ENCODE measurements around the gene GOLGA8M.
"Not testable (repeated sequence)": the region's sequence is repeated elsewhere in the genome, so short reads cannot be mapped to it uniquely, and the experiment has no call there.

Gene GOLGA8M

DNA sequence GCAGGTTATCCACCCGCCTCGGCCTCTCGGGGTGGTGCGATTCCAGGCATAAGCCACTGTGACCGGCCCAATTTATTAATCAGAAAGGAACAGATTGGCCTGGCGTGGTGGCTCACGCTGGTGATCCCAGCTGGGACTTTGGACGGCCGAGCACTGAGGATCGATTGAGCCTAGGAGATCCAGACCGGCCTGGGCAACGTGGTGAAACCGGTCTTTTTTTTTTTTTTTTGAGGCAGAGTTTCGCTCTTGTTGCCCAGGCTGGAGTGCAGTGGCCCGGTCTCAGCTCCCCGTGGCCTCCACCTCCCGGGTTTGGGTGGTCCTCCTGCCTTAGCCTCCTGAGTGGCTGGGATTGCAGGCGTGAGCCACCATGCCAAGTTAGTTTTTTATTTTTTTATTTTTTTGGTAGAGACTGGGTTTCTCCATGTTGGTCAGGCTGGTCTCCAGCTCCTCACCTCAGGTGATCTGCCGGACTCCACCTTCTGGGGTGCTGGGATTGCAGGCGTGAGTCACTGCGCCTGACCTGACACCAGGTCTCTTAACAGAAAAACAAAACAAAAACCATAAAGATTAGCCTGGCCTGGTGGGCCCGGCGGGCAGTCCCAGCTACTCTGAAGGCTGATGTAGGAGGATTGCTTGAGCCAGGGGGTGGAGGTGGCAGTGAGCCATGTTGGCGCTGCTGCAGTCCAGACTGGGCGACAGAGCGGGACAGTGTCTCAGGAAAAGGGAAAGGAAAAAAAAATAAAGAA lies 18.0 kb downstream of the GOLGA8M start:
- H3K36me3 Mint-ChIP-seq (ENCODE audit: low read depth); H3K4me1 Mint-ChIP-seq (ENCODE audit: low read depth); H3K9me3 Mint-ChIP-seq; DNase-seq; H3K4me3 Mint-ChIP-seq; H3K27ac Mint-ChIP-seq; H3K27me3 Mint-ChIP-seq: not testable (repeated sequence)

DNA sequence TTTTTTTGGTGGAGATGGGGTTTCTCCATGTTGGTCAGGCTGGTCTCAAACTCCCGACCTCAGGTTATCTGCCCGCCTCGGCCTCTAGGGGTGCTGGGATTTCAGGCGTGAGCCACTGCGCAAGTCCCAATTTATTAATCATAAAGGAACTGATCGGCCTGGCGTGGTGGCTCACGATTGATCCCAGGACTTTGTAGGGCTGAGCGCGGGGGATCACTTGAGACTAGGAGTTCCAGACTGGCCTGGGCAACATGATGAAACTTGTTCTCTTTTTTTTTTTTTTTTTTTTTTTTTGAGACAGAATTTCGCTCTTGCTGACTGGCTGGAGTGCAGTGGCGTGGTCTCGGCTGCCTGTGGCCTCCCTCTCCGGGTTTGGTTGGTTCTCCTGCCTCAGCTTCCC lies 19.2 kb downstream of the GOLGA8M start:
- H3K36me3 Mint-ChIP-seq (ENCODE audit: low read depth); H3K27ac Mint-ChIP-seq; H3K4me3 Mint-ChIP-seq; H3K4me1 Mint-ChIP-seq (ENCODE audit: low read depth); H3K27me3 Mint-ChIP-seq; DNase-seq; H3K9me3 Mint-ChIP-seq: not testable (repeated sequence)

DNA sequence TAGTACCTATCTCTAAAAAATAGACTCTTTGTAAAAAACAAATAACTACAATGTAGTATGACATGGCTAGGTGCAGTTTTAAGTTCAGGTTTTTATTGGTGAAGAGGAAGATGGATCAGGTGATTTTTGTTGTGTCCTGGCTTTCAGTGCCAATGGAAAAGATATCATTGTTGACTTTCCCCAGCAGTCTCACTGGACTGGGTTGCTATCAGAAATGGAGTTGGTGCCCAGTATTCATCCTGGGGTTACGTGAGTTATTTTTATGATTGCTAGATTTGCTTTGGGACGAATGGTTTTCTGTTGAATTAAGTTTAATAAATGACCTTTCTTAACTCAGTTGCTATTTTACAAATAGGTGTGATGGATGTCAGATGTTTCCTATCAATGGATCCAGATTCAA lies 38.7 kb downstream of the GOLGA8M start:
- not testable (repeated sequence) for DNase-seq; H3K4me1 Mint-ChIP-seq (ENCODE audit: low read depth); H3K9me3 Mint-ChIP-seq; H3K36me3 Mint-ChIP-seq (ENCODE audit: low read depth); H3K4me3 Mint-ChIP-seq; H3K27ac Mint-ChIP-seq; H3K27me3 Mint-ChIP-seq

DNA sequence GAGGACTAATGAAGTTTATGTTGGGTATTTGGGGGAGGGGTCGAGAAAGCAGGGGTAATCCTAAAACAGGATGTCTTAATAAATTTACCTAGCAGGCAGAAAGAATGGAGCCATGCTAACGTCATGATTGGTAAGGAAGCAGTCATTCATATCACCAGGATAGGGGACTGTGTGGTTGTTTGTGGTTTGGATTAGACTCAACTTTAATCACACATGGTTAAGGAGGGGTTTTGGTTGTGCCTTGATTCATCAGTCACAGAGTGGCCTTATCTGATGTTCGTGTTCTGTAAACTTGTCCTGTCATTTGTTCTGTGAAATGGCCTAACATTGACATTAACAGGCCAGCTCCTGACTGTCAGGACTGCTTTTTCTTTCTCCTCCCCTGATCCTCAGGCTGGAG lies 40.1 kb downstream of the GOLGA8M start:
- not testable (repeated sequence) for DNase-seq; H3K36me3 Mint-ChIP-seq (ENCODE audit: low read depth); H3K27ac Mint-ChIP-seq; H3K27me3 Mint-ChIP-seq; H3K4me1 Mint-ChIP-seq (ENCODE audit: low read depth); H3K9me3 Mint-ChIP-seq; H3K4me3 Mint-ChIP-seq

DNA sequence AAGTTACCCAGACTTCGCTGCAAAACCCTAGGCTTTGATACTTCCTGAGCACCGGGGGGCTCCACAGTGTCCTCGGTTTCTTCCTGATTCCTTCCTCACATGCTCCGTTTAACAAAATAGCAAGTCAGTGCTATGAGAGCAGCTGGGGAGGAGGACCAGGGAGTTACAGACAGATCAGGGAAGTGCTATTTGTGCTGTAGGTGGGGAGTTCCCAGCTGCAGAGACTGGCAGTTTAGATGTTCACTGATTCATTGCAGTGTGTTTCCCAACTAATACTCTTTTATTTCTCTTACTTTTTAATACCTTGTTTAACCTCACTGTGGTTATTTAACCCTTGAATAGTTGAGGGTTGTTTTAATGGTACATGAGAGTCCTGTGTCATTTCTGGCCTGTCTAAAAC lies 45.8 kb downstream of the GOLGA8M start:
- not testable (repeated sequence) for H3K27me3 Mint-ChIP-seq; H3K4me1 Mint-ChIP-seq (ENCODE audit: low read depth); DNase-seq; H3K36me3 Mint-ChIP-seq (ENCODE audit: low read depth); H3K4me3 Mint-ChIP-seq; H3K27ac Mint-ChIP-seq; H3K9me3 Mint-ChIP-seq

DNA sequence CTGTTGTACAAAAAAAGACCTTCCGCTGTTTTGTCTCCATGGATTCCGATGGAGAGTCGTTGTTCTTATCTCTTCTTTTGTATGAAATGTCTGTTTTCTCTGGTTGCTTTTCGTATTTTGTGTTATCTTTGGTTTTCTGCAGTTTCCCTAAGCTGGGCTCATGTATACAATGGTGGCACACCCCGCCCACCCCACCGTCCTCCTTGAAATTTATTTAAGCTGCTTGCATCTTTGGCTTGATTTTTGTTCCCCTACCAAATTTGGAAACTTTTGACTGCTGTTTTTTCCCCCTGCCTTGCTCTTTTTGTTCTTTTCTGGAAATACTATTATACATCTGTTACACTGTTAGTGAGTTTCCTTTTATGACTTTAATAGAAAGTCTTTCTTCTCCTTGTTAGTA lies 47.6 kb downstream of the GOLGA8M start:
- H3K27me3 Mint-ChIP-seq; H3K27ac Mint-ChIP-seq; H3K36me3 Mint-ChIP-seq (ENCODE audit: low read depth); DNase-seq; H3K4me1 Mint-ChIP-seq (ENCODE audit: low read depth); H3K9me3 Mint-ChIP-seq; H3K4me3 Mint-ChIP-seq: not testable (repeated sequence)

DNA sequence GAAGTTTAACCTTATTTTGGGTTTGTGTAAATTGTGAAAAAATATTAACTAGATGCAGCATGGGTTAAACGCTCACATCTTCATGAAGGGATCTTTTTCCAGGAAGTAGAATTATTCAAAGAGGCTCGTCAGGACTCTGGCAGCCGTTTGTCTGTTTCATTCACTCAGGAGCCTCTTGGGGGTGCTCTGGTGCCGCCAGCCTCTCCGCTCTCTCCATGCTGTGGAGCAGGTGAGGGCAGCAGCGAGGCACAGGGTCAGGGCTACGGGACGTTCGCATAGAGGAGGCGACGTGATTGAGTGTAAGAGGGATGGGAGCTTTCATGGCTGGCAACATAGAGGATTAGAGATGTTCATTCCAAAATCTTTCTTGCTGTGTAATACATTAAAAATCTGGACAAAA lies 48.5 kb downstream of the GOLGA8M start:
- H3K27ac Mint-ChIP-seq; H3K4me3 Mint-ChIP-seq; H3K4me1 Mint-ChIP-seq (ENCODE audit: low read depth); H3K36me3 Mint-ChIP-seq (ENCODE audit: low read depth); DNase-seq; H3K9me3 Mint-ChIP-seq; H3K27me3 Mint-ChIP-seq: not testable (repeated sequence)

DNA sequence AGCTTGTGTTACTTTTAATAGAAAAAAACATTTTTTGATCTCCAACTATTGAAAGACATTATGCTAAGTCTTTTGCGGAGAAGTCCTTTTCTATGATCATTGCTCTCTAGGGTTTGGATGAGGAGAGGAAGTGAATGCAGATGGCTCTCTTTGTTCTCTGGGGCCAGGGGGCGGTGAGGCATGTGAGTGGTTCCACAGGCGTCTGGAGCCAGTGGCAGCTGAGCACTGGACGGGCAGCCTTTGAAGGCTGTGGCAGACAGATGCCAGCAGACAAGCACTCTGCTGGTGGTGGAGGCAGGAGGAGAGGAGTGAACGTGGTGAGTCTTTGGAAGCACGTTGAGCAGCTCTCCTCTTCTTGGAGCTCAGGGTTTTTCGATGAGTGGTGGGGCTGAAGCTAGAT lies 51.5 kb downstream of the GOLGA8M start:
- H3K27me3 Mint-ChIP-seq; H3K9me3 Mint-ChIP-seq; H3K27ac Mint-ChIP-seq; H3K36me3 Mint-ChIP-seq (ENCODE audit: low read depth); H3K4me3 Mint-ChIP-seq; DNase-seq; H3K4me1 Mint-ChIP-seq (ENCODE audit: low read depth): not testable (repeated sequence)

DNA sequence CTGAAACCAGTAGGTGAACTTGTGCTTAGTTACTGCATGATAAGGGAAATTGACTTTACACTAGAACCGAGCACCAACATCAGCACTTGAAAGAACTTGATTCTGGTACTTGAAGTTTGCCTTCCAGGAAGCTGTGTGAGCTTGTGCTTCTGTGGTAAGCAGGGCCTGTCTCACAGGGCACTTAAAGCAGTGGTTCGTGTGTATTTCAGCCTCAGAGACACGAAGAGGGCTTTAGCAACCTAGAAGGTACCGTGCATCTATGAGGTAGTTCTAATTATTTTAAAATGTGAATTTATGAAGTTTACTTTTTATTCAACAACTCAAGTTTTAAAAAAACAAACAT lies 56.2 kb downstream of the GOLGA8M start:
- not testable (repeated sequence) for H3K9me3 Mint-ChIP-seq; DNase-seq; H3K27me3 Mint-ChIP-seq; H3K4me3 Mint-ChIP-seq; H3K27ac Mint-ChIP-seq; H3K4me1 Mint-ChIP-seq (ENCODE audit: low read depth)
- peaks cover 12% of the 10 kb centered on the region for H3K36me3 Mint-ChIP-seq (ENCODE audit: low read depth)

DNA sequence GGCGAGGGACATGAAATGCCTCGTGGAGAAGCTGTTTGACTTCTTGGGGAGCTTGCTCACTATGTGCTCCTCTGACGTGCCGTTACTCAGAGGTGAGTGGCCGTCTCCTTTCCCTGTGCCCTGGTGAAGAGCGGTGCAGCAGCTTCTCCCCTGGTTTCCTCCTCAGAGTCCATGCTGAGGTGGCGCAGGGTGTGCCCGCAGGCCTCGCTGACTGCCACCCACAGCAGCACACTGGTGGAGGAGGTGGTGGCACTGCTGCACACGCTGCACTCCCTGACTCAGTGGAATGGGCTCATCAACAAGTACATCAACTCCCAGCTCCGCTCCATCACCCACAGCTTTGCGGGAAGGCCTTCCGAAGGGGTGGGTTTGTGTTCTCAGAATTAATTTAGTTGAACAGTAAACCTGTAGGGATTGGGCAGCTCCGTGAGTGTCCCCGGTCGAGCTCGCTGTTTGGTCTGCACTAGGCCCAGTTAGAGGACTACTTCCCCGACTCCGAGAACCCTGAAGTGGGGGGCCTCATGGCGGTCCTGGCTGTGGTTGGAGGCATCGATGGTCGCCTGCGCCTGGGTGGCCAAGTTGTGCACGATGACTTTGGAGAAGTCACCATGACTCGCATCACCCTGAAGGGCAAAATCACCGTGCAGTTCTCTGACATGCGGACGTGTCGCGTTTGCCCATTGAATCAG lies 56.7 kb downstream of the GOLGA8M start:
- not testable (repeated sequence) for H3K27ac Mint-ChIP-seq

DNA sequence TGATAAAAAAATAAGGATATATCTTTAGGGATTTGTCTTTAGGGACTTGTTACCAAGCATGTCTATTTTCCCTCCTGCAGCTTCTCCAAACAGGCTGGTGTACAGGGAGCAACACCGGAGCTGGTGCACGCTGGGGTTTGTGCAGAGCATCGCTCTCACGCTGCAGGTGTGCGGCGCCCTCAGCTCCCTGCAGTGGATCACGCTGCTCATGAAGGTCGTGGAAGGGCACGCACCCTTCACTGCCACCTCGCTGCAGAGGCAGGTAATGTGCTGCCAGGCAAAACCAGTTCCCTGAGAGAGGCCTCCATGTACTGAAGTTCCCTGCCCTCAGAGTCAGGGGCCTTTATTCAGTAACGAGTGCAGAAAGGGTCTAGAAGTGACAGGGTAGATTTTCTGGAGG lies 58.0 kb downstream of the GOLGA8M start:
- not testable (repeated sequence) for H3K27ac Mint-ChIP-seq; H3K27me3 Mint-ChIP-seq; DNase-seq; H3K9me3 Mint-ChIP-seq; H3K4me1 Mint-ChIP-seq (ENCODE audit: low read depth); H3K4me3 Mint-ChIP-seq
- peaks cover 12% of the 10 kb centered on the region for H3K36me3 Mint-ChIP-seq (ENCODE audit: low read depth)

More for the DNA sequence above, 56.7 kb downstream of the GOLGA8M start:
- H3K4me3 Mint-ChIP-seq; H3K9me3 Mint-ChIP-seq; H3K27me3 Mint-ChIP-seq; DNase-seq; H3K4me1 Mint-ChIP-seq (ENCODE audit: low read depth): not testable (repeated sequence)
- peaks cover 12% of the 10 kb centered on the region for H3K36me3 Mint-ChIP-seq (ENCODE audit: low read depth)

DNA sequence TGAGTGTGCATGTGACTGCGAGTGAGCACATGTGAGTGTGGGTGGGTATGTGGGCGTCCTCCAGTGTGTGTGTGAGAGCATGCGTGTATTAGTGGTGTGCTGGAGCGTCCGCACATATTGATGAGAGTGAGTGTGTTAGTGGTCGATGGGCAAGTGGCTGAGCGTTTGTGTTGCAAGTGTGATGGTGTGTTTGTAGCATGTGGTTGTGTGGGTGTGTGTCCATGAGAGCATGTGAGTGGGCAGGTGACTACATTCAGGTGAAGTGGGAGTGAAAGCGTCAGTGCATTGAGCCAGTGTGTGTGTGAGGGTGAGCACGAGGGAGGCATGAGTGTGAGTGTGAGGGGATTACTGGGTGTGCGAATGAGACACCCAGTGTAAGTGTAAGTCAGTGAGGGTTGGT lies 59.7 kb downstream of the GOLGA8M start:
- peaks cover 12% of the 10 kb centered on the region for H3K36me3 Mint-ChIP-seq (ENCODE audit: low read depth)
- H3K27me3 Mint-ChIP-seq; DNase-seq; H3K9me3 Mint-ChIP-seq; H3K4me1 Mint-ChIP-seq (ENCODE audit: low read depth); H3K4me3 Mint-ChIP-seq; H3K27ac Mint-ChIP-seq: not testable (repeated sequence)

Data from activated T-cell treated with anti-CD3 and anti-CD28 coated beads, Interleukin-2, amount 50 U/mL, for 24 hours (primary cell).